WTC11 (cell line): ENCODE results near the gene ADCY6. TPM values are rescaled to one million over a fixed set of nuclear protein-coding genes. Genes with fewer than 3 reads are reported as not detected.

Experiments
- ATAC-seq: fragments of 200-7000 bp; cut with Tn5 transposase; 2 replicates; pipeline ENCODE4 v1.10.0; 2021; ENCODE audit warnings: mild to moderate bottlenecking, moderate library complexity
- CTCF ChIA-PET: fragments of 300-600 bp; sonication (Branson Sonifier 250); formaldehyde crosslinking; loops from one replicate; lab custom pipeline; 2021; ENCODE audit warnings: antibody characterized with exemption; lab: Charles Lee
- POLR2A ChIA-PET: fragments of 350-600 bp; sonication (Branson Sonifier 250); formaldehyde crosslinking; loops from one replicate; lab custom pipeline; 2021; ENCODE audit warnings: antibody characterized with exemption; lab: Charles Lee
- DNase-seq: peaks from one replicate; pipeline ENCODE4 v3.0.0; 2021; ENCODE audit warnings: low spot score
- H3K27ac Mint-ChIP-seq: 2 replicates; pipeline ENCODE4 v1.8.0; 2021; ENCODE audit warnings: mixed read lengths
- H3K27me3 Mint-ChIP-seq: 2 replicates; pipeline ENCODE4 v1.8.0; 2021; ENCODE audit warnings: low read depth, mild to moderate bottlenecking, moderate library complexity, mixed read lengths
- H3K36me3 Mint-ChIP-seq: 2 replicates; pipeline ENCODE4 v1.8.0; 2021; ENCODE audit warnings: mixed read lengths
- H3K4me1 Mint-ChIP-seq: 2 replicates; pipeline ENCODE4 v1.8.0; 2022; ENCODE audit warnings: mixed read lengths
- H3K4me3 Mint-ChIP-seq: 2 replicates; pipeline ENCODE4 v1.8.0; 2021; ENCODE audit warnings: mild to moderate bottlenecking, moderate library complexity, mixed read lengths
- H3K9me3 Mint-ChIP-seq: 2 replicates; pipeline ENCODE4 v1.8.0; 2021; ENCODE audit warnings: mixed read lengths
- AR ChIP-seq: fragments of 250-450 bp; sonication (Bioruptor Pico); IDR thresholded peaks from 2 replicates; pipeline ENCODE4 v1.9.0; 2021; ENCODE audit warnings: mild to moderate bottlenecking
- ATF1 ChIP-seq: sonication (generic); formaldehyde crosslinking; IDR thresholded peaks from 2 replicates; pipeline ENCODE4 v1.8.1; 2023; ENCODE audit warnings: mild to moderate bottlenecking, moderate library complexity, missing genetic modification reagents
- CBFB ChIP-seq: sonication (generic); formaldehyde crosslinking; IDR thresholded peaks from 2 replicates; pipeline ENCODE4 v1.8.1; 2022; ENCODE audit warnings: mild to moderate bottlenecking, low read depth, missing genetic modification reagents
- HMGXB4 ChIP-seq: sonication (generic); formaldehyde crosslinking; IDR thresholded peaks from 2 replicates; pipeline ENCODE4 v1.8.1; 2023; ENCODE audit warnings: mild to moderate bottlenecking, moderate library complexity, missing genetic modification reagents
- IRF2 ChIP-seq: sonication (generic); formaldehyde crosslinking; IDR thresholded peaks from 2 replicates; pipeline ENCODE4 v1.8.0; 2022; ENCODE audit warnings: low read depth, missing genetic modification reagents, borderline replicate concordance
- JUN ChIP-seq: sonication (generic); formaldehyde crosslinking; IDR thresholded peaks from 2 replicates; pipeline ENCODE4 v1.8.0; 2023; ENCODE audit warnings: mild to moderate bottlenecking, missing genetic modification reagents
- MYBL2 ChIP-seq: sonication (generic); formaldehyde crosslinking; IDR thresholded peaks from 2 replicates; pipeline ENCODE4 v1.8.1; 2023; ENCODE audit warnings: mild to moderate bottlenecking, moderate library complexity, missing genetic modification reagents
- OVOL2 ChIP-seq: fragments of 250-450 bp; sonication (Bioruptor Pico); IDR thresholded peaks from 2 replicates; pipeline ENCODE4 v1.9.0; 2021; ENCODE audit warnings: mild to moderate bottlenecking, borderline replicate concordance
- PRDM15 ChIP-seq: sonication (generic); formaldehyde crosslinking; IDR thresholded peaks from 2 replicates; pipeline ENCODE4 v1.8.0; 2022; ENCODE audit warnings: missing genetic modification reagents
- TEAD1 ChIP-seq: sonication (generic); formaldehyde crosslinking; IDR thresholded peaks from 2 replicates; pipeline ENCODE4 v1.8.0; 2022; ENCODE audit warnings: mild to moderate bottlenecking, missing genetic modification reagents
- TP53 ChIP-seq: sonication (generic); formaldehyde crosslinking; IDR thresholded peaks from 2 replicates; pipeline ENCODE4 v1.8.1; 2023; ENCODE audit warnings: mild to moderate bottlenecking, missing genetic modification reagents
- ZMAT4 ChIP-seq: fragments of 250-450 bp; sonication (Bioruptor Pico); IDR thresholded peaks from 2 replicates; pipeline ENCODE4 v1.9.0; 2021; ENCODE audit warnings: mild to moderate bottlenecking
- ZNF219 ChIP-seq: sonication (generic); formaldehyde crosslinking; IDR thresholded peaks from 2 replicates; pipeline ENCODE4 v1.8.0; 2023; ENCODE audit warnings: missing genetic modification reagents, mild to moderate bottlenecking, borderline replicate concordance
- ZNF263 ChIP-seq: sonication (generic); formaldehyde crosslinking; IDR thresholded peaks from 2 replicates; pipeline ENCODE4 v1.8.1; 2022; ENCODE audit warnings: low read depth, mild to moderate bottlenecking, moderate library complexity, missing genetic modification reagents
- ZNF317 ChIP-seq: sonication (generic); formaldehyde crosslinking; IDR thresholded peaks from 2 replicates; pipeline ENCODE4 v1.8.1; 2023; ENCODE audit warnings: low read depth, mild to moderate bottlenecking, moderate library complexity, missing genetic modification reagents, borderline replicate concordance
- ZNF423 ChIP-seq: fragments of 250-450 bp; sonication (Bioruptor Pico); IDR thresholded peaks from 2 replicates; pipeline ENCODE4 v2.1.2; 2022; ENCODE audit warnings: mild to moderate bottlenecking, moderate library complexity
- ZSCAN18 ChIP-seq: fragments of 250-450 bp; sonication (Bioruptor Pico); IDR thresholded peaks from 2 replicates; pipeline ENCODE4 v2.1.2; 2022; ENCODE audit warnings: mild to moderate bottlenecking, moderate library complexity
- total RNA-seq: library from RNA; stranded (reverse); gene quantifications from 3 replicates; pipeline ENCODE4 v1.2.3, GENCODE V29; 2021

The ADCY6 gene
- total RNA-seq, 1 experiment from 2014 or later = 12.8 TPM

- no peak for DNase-seq
- no peak for TF ChIP-seq TP53 (CRISPR knock-in tag)
- no peak for TF ChIP-seq OVOL2 (CRISPR knock-in tag)
- TF ChIP-seq IRF2 (CRISPR knock-in tag) = no peak
- no peak for TF ChIP-seq ZNF423 (CRISPR knock-in tag)
- TF ChIP-seq ZNF263 (CRISPR knock-in tag) = no peak
- TF ChIP-seq ZNF219 (CRISPR knock-in tag) = no peak
- no peak for TF ChIP-seq JUN (CRISPR knock-in tag)
- no peak for TF ChIP-seq AR (CRISPR knock-in tag)
- TF ChIP-seq TEAD1 (CRISPR knock-in tag) = no peak
- TF ChIP-seq HMGXB4 = no peak
- TF ChIP-seq ZMAT4 = no peak
- ATAC-seq = no peak
- peaks cover 9% of the 10 kb centered on the region for H3K36me3 Mint-ChIP-seq
- H3K4me3 Mint-ChIP-seq = no peak overlapping the region
- no peaks in the 10 kb centered on the region for H3K9me3 Mint-ChIP-seq
- ChIA-PET CTCF (interaction anchor here (2.6 kb wide), 1 partner anchor 14 kb away, joined by 26 read pairs; no protein-coding TSS in a partner anchor), POLR2A (no interaction called here)
- 0 out of 2 replicates have a peak overlapping the region, but pooled peaks have one; percentile 61 for H3K27ac Mint-ChIP-seq
- no peaks in the 10 kb centered on the region; the same call in 1 of the 2 replicates for H3K27me3 Mint-ChIP-seq
- peaks cover 20% of the 10 kb centered on the region for H3K4me1 Mint-ChIP-seq
Observed at GRCh38 chr12:48767047-48767446, 21.8 kb downstream of the ADCY6 start.

- ChIA-PET CTCF (interaction anchor here (1.0 to 1.7 kb wide), 2 partner anchors 12 to 31 kb away, joined by 3 to 6 read pairs; no protein-coding TSS in a partner anchor), POLR2A (no interaction called here)
- no peaks in the 10 kb centered on the region for H3K9me3 Mint-ChIP-seq
- no peak for DNase-seq
- TF ChIP-seq PRDM15 (CRISPR knock-in tag) (no peak), ZNF317 (no peak), CBFB (CRISPR knock-in tag) (no peak), JUN (CRISPR knock-in tag) (no peak), TP53 (CRISPR knock-in tag) (no peak), MYBL2 (no peak), ZSCAN18 (CRISPR knock-in tag) (no peak), ATF1 (no peak)
- H3K27ac Mint-ChIP-seq = no peak overlapping the region
- no peak for ATAC-seq
- H3K36me3 Mint-ChIP-seq = no peaks in the 10 kb centered on the region
- peaks cover 17% of the 10 kb centered on the region for H3K4me1 Mint-ChIP-seq
- H3K4me3 Mint-ChIP-seq = no peak overlapping the region
- no peaks in the 10 kb centered on the region; the same call in 1 of the 2 replicates for H3K27me3 Mint-ChIP-seq
Observed at GRCh38 chr12:48765753-48766162, 23.1 kb downstream of the ADCY6 start.
